ENCODE data around the gene KAT14.
"Not testable (repeated sequence)": the region's sequence is repeated elsewhere in the genome, so short reads cannot be mapped to it uniquely, and the experiment has no call there.

KAT14 gene

DNA sequence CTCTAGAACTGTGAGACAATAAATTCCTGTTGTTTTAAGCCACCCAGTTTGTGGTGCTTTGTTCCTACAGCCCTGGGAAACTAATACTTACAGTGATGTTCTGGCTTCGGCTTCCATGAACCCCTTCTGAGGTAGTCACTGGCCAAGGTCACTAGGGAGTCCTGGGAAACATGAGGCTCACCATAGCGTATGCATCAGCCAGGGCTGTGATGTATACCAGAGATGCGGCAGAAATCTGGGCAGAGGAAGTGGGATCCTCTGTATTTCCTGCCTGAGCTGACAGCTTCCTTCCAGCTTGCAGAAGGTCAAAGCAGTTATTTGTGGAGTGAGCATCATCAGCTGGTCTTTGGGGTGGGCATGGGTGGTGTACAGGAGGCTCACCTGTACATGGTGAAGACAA, 27.9 kb downstream of the KAT14 start:
- DNase-seq: no peak

DNA sequence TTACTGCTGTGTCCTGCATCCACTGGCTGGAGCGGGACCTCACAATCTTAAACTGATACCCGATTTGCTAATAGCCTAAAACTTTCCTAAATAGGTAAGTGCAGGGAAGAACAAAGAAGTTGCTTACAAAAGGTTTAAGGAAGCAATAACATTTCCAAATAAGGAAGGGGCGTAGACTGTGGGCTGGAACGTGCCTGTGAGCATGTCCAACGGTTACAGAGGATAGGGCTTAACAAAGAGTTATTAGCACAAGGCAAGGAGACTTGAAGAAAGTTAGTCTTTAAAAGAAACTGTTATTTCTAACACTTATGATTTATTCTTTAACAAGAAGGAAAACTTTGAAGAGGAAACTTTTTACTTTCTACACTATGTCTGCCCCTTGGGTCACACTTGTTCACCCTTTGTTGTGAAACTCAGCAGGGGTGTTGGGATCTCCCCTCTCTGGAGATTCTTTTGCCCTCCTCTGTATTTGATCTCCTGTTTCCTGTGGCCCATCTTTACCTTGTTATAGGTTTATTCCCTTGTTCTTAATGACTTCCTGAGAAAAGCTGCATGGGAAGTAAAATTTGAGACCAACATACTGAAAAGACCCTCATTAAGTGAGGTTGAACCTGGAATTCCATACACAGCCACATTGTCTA, 28.7 kb downstream of the KAT14 start:
- no peak for DNase-seq

DNA sequence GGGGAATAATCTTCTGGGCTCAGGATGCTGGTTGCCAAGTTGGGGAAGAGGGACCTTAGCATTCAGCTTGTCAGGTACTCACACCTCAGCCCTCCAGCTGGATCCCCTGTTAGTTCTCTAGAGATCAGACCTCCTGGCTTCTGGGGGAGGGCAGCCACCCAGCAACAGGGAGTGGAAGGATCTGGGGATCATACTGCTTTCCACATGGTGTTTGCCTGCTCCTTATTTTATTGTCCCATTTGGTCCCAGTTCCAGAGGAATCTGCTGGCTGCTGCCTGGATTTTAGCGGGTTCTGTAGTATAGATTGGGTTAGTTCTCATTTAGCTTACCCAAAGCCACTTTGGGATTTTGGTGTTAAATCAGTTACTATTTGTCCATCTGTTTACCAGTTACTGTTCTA, 29.3 kb downstream of the KAT14 start:
- no peak for DNase-seq

DNA sequence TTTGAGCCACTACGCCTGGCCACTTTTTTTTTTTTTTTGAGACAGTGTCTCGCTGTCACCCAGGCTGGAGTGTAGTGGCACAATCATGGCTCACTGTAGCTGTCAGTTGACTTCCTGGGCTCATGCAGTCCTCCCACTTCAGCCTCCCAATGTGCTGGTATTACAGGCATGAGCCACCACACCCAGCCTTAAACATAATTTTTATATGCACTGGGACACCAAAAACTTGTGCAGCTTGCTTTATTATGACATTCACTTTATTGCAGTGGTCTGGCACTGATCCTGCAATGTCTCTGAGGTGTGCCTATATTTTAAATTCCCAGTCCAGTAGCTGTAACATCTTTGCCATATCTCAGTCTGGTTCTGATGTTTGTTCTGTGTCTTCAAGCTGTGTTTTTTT, 34.7 kb downstream of the KAT14 start:
- no peak for DNase-seq

DNA sequence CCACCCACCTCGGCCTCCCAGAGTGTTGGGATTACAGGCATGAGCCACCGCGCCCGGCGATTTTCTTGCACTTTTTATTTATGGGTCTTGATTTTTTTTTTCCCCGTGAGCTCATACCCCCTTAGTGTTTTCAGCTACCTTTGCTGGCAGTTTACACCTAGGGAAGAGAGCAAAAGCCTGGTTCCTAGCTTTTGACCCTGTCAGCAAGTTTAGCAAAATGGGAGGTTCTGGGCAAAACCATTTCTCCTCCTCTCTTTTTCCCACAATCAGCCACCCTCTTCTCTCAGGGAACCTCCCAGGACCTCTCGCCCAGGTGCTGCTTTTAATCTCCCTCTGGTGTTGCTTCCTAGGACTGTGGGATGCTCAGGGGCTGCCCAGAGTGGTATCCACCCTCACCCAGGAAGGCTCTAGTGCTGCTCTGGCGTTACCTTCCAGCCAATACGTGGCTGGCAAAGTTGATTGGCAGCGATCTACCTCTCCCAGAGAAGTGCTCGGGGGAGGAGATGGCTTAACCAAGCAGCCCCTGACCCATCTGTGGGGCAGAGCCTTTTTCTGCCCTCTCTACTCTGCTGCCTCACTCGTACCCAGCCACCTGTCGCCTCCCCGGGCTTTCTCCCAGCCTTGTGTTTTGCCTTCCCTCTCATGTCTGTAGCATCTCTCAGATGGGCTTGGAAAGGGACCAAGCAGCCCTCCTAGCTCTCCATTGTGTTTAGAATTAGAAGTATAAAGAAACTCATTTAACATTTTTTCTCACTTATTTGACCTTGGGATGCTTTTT, 37.4 kb downstream of the KAT14 start:
- DNase-seq: no peak

DNA sequence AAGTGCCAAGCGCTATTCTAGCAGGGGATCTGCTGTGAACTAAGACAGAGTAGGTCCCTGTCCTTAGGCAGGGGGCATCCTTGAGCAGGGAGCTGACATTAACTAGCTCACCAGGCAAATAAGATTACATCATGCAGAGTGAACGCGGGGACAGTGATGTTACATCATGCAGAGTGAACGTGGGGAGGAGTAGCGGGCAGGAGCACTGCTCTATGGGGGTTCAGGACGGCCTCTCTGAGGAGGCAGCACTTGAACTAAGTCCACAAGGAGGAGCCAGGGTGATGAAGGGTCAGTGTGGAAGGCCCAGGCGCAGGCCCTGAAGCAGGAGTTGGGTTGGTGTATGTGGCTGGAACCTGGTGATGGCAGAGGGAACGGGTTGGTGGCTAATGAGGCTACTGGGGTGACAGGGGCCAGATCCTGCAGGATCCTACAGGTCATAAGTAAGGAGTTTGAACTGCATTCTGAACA, 38.7 kb downstream of the KAT14 start:
- DNase-seq: no peak

DNA sequence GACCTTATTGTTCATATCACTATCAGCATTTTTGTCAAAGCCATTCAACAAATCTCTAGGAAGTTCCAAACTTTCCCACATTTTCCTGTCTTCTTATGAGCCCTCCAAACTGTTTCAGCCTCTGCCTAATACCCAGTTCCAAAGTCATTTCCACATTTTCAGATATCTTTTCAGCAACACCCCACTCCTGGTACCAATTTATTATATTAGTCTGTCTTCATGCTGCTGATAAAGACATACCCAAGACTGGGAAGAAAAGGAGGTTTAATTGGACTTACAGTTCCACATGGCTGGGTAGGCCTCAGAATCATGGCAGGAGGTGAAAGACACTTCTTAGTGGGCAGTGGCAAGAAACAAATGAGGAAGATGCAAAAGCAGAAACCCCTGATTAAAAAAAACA, 42.7 kb downstream of the KAT14 start:
- not testable (repeated sequence) for DNase-seq

DNA sequence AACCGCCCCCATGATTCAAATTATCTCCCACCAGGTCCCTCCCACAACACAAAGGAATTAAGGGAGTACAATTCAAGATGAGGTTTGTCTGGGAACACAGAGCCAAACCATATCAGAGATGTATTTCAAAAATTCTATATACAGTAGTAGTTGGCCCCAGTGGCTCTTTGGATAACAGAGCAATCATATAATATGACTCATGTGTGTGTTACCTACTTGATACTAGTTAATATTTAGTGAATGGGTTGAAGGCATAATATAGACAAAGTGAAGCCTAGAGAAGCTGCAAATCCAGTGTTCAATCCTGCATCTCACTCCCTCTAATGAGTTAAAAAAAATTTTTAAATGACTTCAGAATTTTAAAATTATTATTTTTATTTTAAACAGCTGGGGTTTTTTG, 43.2 kb downstream of the KAT14 start:
- no peak for DNase-seq

DNA sequence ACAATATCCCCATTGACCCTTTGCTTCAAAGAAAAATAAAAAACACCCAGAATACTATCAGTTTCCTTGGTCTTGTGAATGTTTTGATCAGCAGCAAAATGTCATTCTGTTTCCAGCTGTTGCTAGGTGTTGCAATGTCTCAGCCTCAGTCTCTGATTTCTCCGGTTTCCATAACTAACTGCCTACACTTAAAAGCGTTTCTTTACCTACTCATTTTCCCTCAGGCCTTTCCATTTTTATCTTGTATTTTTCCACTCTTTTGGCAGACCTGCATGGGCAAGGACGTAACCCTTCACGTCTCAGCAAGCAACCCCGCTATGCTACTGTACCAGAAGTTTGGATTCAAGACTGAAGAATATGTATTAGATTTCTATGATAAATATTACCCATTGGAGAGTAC, 49.4 kb downstream of the KAT14 start:
- DNase-seq: no peak

DNA sequence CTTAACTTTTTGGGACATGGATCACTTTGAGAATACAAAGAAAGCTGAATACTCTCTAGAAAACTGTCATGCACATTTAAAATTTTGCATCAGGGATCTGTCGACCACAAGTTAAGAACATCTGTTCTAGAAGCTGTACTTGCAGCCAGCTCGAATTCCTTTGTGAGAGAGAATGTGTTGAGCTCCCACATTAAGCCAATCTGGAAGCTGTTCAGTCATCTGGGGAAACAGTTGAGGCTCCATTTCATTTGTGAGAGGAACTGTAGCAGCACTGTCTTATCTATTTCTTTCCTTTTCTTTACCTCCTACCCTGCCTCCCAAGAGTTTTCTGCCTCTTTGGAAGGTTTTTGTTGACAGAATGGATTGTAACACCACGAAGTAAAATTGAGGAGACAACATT, 50.8 kb downstream of the KAT14 start:
- no peak for DNase-seq

DNA sequence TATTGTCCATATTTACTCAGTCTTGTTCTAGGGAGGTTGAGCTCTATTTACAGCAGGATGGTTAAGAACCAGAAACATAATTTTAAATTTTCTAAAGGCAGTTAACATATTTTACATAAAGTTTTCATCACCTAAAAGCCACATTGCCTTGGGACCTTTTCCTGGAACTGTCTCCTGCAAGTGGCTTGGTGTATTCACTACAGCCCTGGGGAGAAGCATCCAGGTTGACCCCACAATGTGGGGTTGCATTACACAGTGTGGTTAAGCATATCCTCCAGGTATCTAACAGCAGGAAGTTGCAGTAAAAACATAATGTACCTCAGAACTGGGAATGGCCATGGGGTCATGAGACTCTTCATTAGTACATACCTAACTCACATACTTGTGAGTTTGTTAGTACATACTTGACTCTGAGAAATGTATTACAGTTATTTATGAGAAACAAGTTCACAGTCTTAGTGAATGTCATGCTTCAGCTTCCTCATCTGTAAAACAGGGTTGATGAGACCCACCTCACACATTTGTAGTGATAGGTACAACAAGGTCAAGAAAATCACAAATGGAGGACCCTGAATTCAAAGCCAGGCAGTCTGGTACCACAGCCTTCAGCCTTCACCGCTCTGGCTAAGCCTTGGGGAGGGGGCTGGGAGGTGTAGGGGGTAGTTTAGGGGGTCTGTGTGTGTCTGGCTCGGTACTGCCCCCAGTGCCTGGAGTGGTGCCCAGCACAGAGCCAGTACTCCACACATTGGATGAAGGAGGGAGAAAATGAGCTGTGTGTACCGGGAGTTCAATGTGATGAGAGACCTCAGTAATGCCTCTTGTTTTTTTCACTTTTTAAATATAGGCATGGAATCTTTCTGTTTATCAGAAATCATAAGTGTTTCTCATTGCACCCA, 52.9 kb downstream of the KAT14 start:
- no peak for DNase-seq

DNA sequence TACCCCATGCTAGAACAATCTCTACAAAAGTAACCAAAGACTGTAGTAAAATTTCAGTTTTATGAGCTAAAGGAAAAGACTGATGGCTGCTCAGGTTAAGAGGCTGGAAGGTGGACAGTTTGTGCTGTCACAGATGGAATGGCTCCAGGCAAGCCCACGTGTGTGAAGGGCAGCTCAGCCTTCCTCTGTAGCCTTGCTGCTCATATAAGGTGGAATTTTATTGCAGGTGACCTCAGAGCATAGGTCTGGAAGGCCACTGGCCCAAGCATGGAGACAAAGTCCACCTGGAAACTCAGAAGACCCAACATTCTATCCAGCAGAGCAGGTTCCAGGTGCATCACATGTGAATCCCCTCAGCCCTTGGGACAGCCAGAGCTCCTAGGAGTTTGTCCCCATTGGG, 53.6 kb downstream of the KAT14 start:
- no peak for DNase-seq

DNA sequence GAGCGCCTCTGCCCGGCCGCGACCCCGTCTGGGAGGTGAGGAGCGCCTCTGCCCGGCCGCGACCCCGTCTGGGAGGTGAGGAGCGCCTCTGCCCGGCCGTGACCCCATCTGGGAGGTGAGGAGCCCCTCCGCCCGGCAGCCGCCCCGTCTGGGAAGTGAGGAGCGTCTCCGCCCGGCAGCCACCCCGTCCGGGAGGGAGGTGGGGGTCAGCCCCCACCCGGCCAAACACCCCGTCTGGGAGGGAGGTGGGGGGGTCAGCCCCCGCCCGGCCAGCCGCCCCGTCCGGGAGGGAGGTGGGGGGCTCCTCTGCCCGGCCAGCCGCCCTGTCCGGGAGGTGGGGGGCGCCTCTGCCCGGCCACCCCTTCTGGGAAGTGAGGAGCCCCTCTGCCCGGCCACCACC, 56.8 kb downstream of the KAT14 start:
- not testable (repeated sequence) for DNase-seq

DNA sequence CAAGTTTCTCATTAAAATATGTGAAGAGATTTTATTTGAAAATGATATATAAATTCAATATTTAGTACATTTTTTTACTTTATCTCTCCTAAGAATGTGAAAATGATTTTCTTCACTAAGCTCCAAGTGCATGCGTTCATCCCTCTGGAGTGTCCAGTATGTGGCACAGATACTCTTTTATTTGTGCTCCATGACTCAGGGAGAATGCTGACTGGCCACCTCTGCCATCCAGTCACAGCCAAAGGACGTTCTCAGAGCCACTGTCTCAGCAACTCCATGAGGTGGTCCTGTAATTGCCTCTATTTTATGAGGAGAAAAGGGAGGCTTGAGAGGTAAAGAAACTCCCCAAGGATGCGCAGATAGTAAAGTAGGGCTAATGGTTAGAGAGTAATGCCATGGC, 58.3 kb downstream of the KAT14 start:
- no peak for DNase-seq

DNA sequence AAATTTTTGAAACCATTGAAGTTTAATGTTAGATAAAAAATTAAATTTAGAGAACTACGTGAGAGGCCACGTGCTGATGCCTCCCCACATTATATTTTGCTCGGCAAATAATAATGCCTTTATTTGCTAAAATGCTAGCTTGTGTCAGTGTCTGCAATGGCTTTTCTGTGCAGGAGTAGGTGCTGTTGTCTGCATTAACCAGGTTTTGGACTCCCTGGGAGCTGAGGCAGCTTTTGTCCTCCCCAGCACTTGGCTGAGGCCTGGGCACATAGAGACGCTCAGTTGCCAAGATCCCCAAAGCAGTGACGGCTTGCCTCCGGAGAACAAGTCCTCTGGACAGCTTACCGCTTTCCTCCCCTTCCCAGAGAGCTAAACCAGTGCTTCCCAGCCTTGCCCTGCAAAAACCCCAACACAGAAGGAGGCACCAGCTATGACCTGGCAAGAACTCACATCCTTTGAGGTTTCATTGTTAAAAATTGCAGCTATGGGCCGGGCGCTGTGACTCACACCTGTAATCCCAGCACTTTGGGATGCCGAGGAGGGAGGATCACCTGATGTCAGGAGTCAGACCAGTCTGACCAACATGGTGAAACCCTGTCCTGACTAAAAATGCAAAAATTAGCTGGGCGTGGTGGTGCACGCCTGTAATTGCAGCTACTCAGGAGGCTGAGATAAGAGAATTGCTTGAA, 59.9 kb downstream of the KAT14 start:
- DNase-seq: no peak

DNA sequence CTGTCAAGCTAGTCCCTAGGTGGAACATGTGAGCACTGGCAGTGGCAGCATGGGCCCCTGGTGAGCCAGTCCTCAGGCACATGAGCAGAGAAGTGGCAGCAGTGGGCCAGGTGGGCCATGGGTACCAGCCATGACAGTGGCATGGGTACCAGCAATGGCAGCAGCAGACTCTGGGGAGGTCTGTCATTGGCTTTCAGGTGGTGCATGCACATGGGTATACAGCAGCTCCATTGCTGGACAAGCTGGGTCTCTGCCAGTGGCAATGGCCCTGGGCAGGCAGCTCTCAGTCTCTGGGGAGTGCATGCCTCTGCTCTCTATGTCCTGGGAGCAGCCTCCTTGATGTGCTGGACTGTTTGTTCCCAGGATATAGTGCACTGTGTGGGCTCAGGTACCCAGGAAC, 65.3 kb downstream of the KAT14 start:
- DNase-seq: no peak

DNA sequence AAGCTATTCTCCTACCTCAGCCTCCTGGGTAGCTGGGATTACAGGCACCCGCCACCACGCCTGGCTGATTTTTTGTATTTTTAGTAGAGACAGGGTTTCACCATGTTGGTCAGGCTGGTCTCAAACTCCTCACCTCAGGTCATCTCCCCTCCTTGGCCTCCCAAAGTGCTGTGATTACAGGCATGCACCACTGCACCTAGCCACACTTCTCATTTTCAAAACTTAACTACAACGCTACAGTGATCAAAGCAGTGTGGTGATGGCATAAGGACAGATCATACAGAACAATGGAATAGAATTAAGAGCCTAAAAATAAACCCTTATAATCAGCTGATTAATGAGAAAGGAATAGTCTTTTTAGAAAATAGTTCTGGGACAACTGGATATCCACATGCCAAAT, 66.0 kb downstream of the KAT14 start:
- not testable (repeated sequence) for DNase-seq

DNA sequence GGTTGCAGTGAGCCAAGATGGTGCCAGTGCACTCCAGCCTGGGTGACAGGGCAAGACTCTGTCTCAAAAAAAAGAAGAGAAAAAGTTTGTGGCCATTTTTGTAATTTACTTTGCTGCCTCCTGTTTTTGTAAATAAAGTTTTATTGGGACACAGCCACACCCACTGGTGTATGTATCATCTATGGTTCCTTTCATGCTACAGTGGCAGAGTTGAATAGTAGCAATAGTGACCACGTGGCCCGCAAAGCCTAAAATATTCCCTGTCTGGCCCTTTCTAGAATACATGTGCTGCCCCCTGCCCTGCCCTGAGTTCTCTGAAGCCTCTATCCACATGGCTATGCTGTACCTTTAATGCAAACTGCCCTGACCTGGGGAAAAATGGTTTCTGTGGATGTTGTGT, 75.3 kb downstream of the KAT14 start:
- no peak for DNase-seq

DNA sequence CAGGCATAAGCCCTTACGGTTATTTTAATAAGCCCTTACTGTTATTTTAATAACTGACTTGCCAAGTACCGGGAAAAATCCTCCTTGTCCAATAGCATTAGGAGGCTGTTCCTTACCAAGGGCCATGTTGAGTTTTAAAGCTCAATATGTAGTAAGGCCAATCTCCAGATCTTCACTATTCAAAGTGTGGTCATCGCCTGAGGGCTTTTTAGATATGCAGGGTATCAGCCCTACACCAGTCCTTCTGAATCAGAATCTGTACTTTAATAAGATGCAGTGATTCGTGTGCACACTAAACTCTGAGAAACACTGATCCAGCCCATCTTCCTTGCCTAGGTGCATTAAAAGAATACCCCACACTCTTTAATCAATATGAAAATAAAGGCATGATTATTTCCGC, 77.9 kb downstream of the KAT14 start:
- no peak for DNase-seq

DNA sequence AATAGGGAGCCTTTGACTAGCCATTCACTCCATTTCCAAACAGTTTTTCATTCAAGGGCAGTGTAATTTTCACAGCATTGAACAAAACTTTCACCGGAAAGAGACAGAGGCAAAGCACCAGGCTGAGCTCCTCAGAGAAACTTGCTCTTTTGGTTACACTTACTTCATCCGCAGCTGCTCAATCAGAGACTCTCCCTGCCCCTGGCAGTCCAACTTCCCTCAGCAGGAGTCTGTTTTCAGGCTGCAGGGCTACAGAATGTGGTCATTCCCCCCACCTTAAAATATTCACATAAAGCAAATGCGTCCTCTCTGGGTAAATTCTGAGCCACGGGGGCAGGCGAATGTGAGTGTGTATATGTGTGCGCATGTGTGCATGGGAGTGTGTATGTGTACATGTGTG, 80.6 kb downstream of the KAT14 start:
- DNase-seq: no peak

DNA sequence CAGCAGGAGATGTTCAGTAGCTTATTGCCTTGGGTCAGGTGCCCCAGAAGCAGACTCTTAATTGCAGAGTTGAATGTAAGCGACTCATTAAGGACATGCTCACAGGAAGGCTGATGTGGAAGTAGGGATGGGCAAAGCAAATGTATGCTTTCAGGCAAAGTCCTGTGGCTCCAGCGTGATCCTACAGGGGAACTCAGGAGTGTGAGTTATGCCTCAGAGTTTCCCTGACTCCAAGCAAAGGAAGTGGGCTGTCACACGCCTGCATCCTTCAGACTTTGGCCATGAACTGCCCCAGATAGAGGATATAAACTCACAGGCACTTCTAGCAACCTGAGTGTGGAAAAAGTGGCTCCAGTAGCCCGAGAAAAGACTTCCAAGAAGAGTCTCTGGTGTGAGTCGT, 85.7 kb downstream of the KAT14 start:
- no peak for DNase-seq

DNA sequence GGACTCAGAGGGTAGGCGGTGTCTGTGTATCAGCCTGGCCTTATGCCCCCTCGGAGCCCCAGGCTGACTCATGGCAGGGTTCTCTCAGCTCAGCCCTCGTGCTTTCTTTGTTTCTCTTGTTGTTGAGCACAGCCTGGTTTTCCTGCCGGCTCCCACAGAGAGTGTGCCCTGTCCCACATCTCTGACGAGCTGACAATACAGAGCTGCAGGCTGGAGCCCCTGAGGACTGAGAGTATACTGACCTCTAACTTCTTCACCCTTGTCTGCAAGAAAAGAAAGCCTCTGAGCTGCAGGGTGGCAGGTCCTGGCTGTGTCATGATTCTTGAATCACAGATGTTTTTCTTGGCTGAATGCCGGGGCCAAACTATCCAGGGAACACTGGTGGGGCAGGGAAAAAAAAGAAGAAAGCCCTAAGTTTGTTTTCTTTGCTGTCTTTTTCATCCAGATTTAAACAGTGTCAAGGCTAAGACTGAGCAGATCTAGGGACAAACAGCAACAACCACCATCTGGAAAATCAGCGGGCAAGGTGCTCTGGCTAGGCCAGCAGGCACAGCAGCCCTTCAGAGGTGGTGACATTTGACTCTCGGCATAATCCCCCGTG, 87.4 kb downstream of the KAT14 start:
- DNase-seq: no peak

DNA sequence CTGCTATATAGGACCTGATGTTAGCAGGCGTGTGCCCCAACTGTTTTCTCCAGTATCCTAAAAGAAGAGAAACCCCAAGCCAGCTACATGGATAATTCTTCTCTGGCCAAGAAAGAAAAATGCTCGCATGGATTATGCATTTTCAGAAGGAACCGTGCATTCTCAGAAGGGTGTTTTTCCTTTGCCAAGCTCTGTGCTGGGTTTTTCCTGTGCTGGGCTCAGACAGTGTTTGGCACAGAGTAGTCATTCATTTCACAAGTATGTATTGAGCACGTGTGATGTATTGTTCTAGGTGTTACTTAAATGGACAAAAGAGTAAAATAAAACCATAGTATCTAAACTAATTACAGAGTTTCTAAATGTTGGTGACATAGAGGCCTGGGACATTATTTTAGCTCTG, 88.0 kb downstream of the KAT14 start:
- DNase-seq: no peak

All from NCI-H1694 (cell line).